H1 (cell line): ENCODE data around the gene PTPRT. TPM values are rescaled to one million over a fixed set of nuclear protein-coding genes. Genes with fewer than 3 reads are reported as not detected.

Experiments used
- CTCF ChIA-PET: fragments of 300-600 bp; sonication (Branson Sonifier 250); formaldehyde crosslinking; loops from one replicate; lab custom pipeline; 2021; ENCODE audit not compliant: partially characterized antibody; lab: Charles Lee
- POLR2A ChIA-PET: fragments of 300-600 bp; sonication (Branson Sonifier 250); formaldehyde crosslinking; loops from one replicate; lab custom pipeline; 2021; ENCODE audit warnings: inconsistent platforms; ENCODE audit not compliant: partially characterized antibody; lab: Charles Lee
- DNase-seq, 2 experiments: peaks; one replicate each; pipeline versions ENCODE4 v3.0.0 to v3.0.0-alpha.2; 2010 to 2022; ENCODE audit warnings: low spot score in 2 of 2, low read depth in 1 of 2, mixed read lengths in 1 of 2
- FAIRE-seq: peaks from 2 replicates; lab custom pipeline; 2011; peaks lifted over from hg19 to GRCh38; lab: Jason Lieb, UNC
- H2AFZ ChIP-seq: 2 replicates; pipeline ENCODE4 v1.8.1; 2012; ENCODE audit warnings: low read length, inconsistent platforms
- H2AK5ac ChIP-seq: 2 replicates; pipeline ENCODE4 v1.6.1; 2013; ENCODE audit warnings: low read depth, low read length
- H2BK120ac ChIP-seq: replicated peaks from 2 replicates; pipeline ENCODE3; 2013; ENCODE audit warnings: low read depth, low read length, inconsistent platforms
- H2BK12ac ChIP-seq: 2 replicates; pipeline ENCODE4 v1.6.1; 2013; ENCODE audit warnings: low read depth, low read length
- H2BK15ac ChIP-seq: 2 replicates; pipeline ENCODE4 v1.6.1; 2013; ENCODE audit warnings: low read length
- H2BK20ac ChIP-seq: 2 replicates; pipeline ENCODE4 v1.6.1; 2013; ENCODE audit warnings: low read length
- H2BK5ac ChIP-seq: 2 replicates; pipeline ENCODE4 v1.6.1; 2013; ENCODE audit warnings: low read depth, low read length
- H3K14ac ChIP-seq: 2 replicates; pipeline ENCODE4 v1.6.1; 2013; ENCODE audit warnings: inconsistent platforms; ENCODE audit not compliant: insufficient read length
- H3K18ac ChIP-seq: 2 replicates; pipeline ENCODE4 v1.6.1; 2013; ENCODE audit warnings: low read length; ENCODE audit errors: extremely low read depth
- H3K23ac ChIP-seq: 2 replicates; pipeline ENCODE4 v1.6.1; 2013; ENCODE audit warnings: inconsistent platforms; ENCODE audit not compliant: insufficient read length
- H3K23me2 ChIP-seq: 2 replicates; pipeline ENCODE4 v1.6.1; 2013; ENCODE audit warnings: low read depth, low read length
- H3K27ac ChIP-seq: 2 replicates; pipeline ENCODE4 v1.6.1; 2011; ENCODE audit warnings: low read depth, low read length, inconsistent platforms
- H3K27me3 ChIP-seq, 4 experiments: replicated peaks in 1 of 4; 1 replicate in 1 of 4; 2 replicates in 3 of 4; pipeline versions ENCODE4 v1.6.1 to v1.8.1; 2011 to 2013; ENCODE audit warnings: low read length in 3 of 4, mild to moderate bottlenecking in 3 of 4, inconsistent platforms in 2 of 4, mixed read lengths in 2 of 4, moderate library complexity in 1 of 4; ENCODE audit not compliant: control insufficient read depth in 3 of 4, insufficient read depth in 3 of 4; ENCODE audit errors: extremely low read depth in 1 of 4
- H3K36me3 ChIP-seq, 4 experiments: 2 replicates each; pipeline versions ENCODE4 v1.6.1 to v1.8.1; 2011 to 2013; ENCODE audit warnings: mild to moderate bottlenecking in 4 of 4, low read length in 3 of 4, moderate library complexity in 2 of 4, control low read depth in 1 of 4, inconsistent platforms in 1 of 4; ENCODE audit not compliant: insufficient read depth in 4 of 4, control insufficient read depth in 2 of 4
- H3K4ac ChIP-seq: replicated peaks from 2 replicates; pipeline ENCODE3; 2013; ENCODE audit warnings: low read length, low read depth, mixed read lengths, inconsistent platforms; ENCODE audit not compliant: insufficient read length
- H3K4me1 ChIP-seq, 4 experiments: replicated peaks in 1 of 4; 1 replicate in 1 of 4; 2 replicates in 3 of 4; pipeline versions ENCODE4 v1.6.1 to v1.8.1; 2011 to 2013; ENCODE audit warnings: low read length in 3 of 4, inconsistent platforms in 2 of 4, mixed read lengths in 1 of 4; ENCODE audit not compliant: insufficient read depth in 4 of 4, control insufficient read depth in 3 of 4
- H3K4me2 ChIP-seq, 2 experiments: 2 replicates each; pipeline versions ENCODE4 v1.6.1 to v1.8.1; 2011 to 2013; ENCODE audit warnings: low read depth in 2 of 2, low read length in 2 of 2, control low read depth in 1 of 2, inconsistent platforms in 1 of 2, mild to moderate bottlenecking in 1 of 2; ENCODE audit not compliant: insufficient read depth in 1 of 2
- H3K4me3 ChIP-seq, 4 experiments: fragments of 200-600, 300-600 bp in 1 of 4; sonication (generic), shearing (Covaris generic), sonication (Bioruptor Twin) in 1 of 4; 2 replicates each; pipeline versions ENCODE4 v1.5.1 to v1.8.1; 2011 to 2016; ENCODE audit warnings: low read length in 4 of 4, low read depth in 3 of 4, control low read depth in 2 of 4, inconsistent platforms in 2 of 4, mild to moderate bottlenecking in 2 of 4, mixed read lengths in 1 of 4, moderate library complexity in 1 of 4; ENCODE audit not compliant: insufficient read depth in 2 of 4; ENCODE audit errors: extremely low read depth in 1 of 4
- H3K56ac ChIP-seq: replicated peaks from 2 replicates; pipeline ENCODE3; 2013; ENCODE audit warnings: low read depth, mild to moderate bottlenecking, mixed read lengths, low read length, inconsistent platforms; ENCODE audit not compliant: insufficient read length
- H3K79me1 ChIP-seq: 2 replicates; pipeline ENCODE4 v1.6.1; 2013; ENCODE audit warnings: low read depth, low read length, control low read depth
- H3K79me2 ChIP-seq, 2 experiments: 2 replicates each; pipeline versions ENCODE4 v1.6.1 to v1.8.1; 2012 to 2013; ENCODE audit warnings: low read length in 2 of 2, mild to moderate bottlenecking in 2 of 2, inconsistent platforms in 1 of 2; ENCODE audit not compliant: insufficient read depth in 2 of 2, control insufficient read depth in 1 of 2
- H3K9ac ChIP-seq, 4 experiments: replicated peaks in 1 of 4; 1 replicate in 1 of 4; 2 replicates in 3 of 4; pipeline versions ENCODE4 v1.6.1 to v1.8.1; 2011 to 2013; ENCODE audit warnings: low read depth in 3 of 4, low read length in 3 of 4, control low read depth in 2 of 4, mild to moderate bottlenecking in 2 of 4, moderate library complexity in 2 of 4, inconsistent platforms in 1 of 4; ENCODE audit errors: extremely low read depth in 1 of 4
- H3K9me3 ChIP-seq, 2 experiments: 2 replicates each; pipeline versions ENCODE4 v1.6.1 to v1.8.1; 2012 to 2013; ENCODE audit warnings: mild to moderate bottlenecking in 2 of 2, moderate library complexity in 2 of 2, control low read depth in 1 of 2, inconsistent platforms in 1 of 2, low read depth in 1 of 2, low read length in 1 of 2, mixed read lengths in 1 of 2; ENCODE audit not compliant: insufficient read depth in 2 of 2
- H4K20me1 ChIP-seq, 2 experiments: replicated peaks in 1 of 2; 2 replicates each; pipeline versions ENCODE3 to v1.8.1; 2011 to 2013; ENCODE audit warnings: inconsistent platforms in 2 of 2, low read length in 2 of 2, mild to moderate bottlenecking in 1 of 2; ENCODE audit not compliant: insufficient read depth in 2 of 2, control insufficient read depth in 1 of 2
- H4K5ac ChIP-seq: 2 replicates; pipeline ENCODE4 v1.6.1; 2013; ENCODE audit warnings: low read length, low read depth, mixed read lengths, inconsistent platforms; ENCODE audit not compliant: insufficient read length
- H4K8ac ChIP-seq: 2 replicates; pipeline ENCODE4 v1.8.0; 2013; ENCODE audit warnings: mild to moderate bottlenecking, moderate library complexity, low read length, inconsistent platforms; ENCODE audit not compliant: insufficient read depth; ENCODE audit errors: extremely low read depth
- H4K91ac ChIP-seq: replicated peaks from 2 replicates; pipeline ENCODE3; 2013; ENCODE audit warnings: low read length, mixed read lengths, inconsistent platforms; ENCODE audit not compliant: insufficient read length
- BRCA1 ChIP-seq: IDR thresholded peaks from 2 replicates; pipeline ENCODE4 v1.6.1; 2012; ENCODE audit warnings: low read depth, low read length, improper control_type of control experiment
- CHD1 ChIP-seq: IDR thresholded peaks from 2 replicates; pipeline ENCODE4 v1.6.1; 2012; ENCODE audit warnings: low read depth, low read length, improper control_type of control experiment
- EP300 ChIP-seq, 2 experiments: IDR thresholded peaks; 1 replicate in 1 of 2; 2 replicates in 1 of 2; pipeline ENCODE4 v1.6.1; 2011 to 2012; ENCODE audit warnings: low read depth in 2 of 2, low read length in 2 of 2, mild to moderate bottlenecking in 2 of 2, borderline replicate concordance in 1 of 2, inconsistent platforms in 1 of 2, moderate library complexity in 1 of 2
- KDM1A ChIP-seq: fragments of 200-600, 300-600 bp; sonication (generic); IDR thresholded peaks from 2 replicates; pipeline ENCODE4 v1.7.1; 2016; ENCODE audit warnings: mild to moderate bottlenecking, low read length, borderline replicate concordance
- RBBP5 ChIP-seq: IDR thresholded peaks from 2 replicates; pipeline ENCODE4 v1.7.1; 2012; ENCODE audit warnings: low read depth, mild to moderate bottlenecking, inconsistent platforms, low read length, moderate library complexity, borderline replicate concordance
- SAP30 ChIP-seq: fragments of 300-600 bp; sonication (generic); IDR thresholded peaks from 2 replicates; pipeline ENCODE4 v1.7.1; 2012; ENCODE audit warnings: low read length, moderate library complexity, mild to moderate bottlenecking, inconsistent platforms; ENCODE audit not compliant: insufficient read depth, insufficient replicate concordance
- SRF ChIP-seq: IDR thresholded peaks from 2 replicates; pipeline ENCODE4 v1.6.1; 2011; ENCODE audit warnings: mild to moderate bottlenecking, low read depth, low read length, moderate library complexity
- TCF12 ChIP-seq: IDR thresholded peaks from 2 replicates; pipeline ENCODE4 v1.6.1; 2011; ENCODE audit warnings: low read depth, mild to moderate bottlenecking, low read length
- WGBS, 2 experiments: shearing (Covaris generic) in 1 of 2; methylation state at CpG; one replicate each; pipeline versions ENCODE4 v1.1.6 to v1.1.7; 2013 to 2015; ENCODE audit warnings: low lambda C conversion rate in 2 of 2, mixed read lengths in 2 of 2, inconsistent platforms in 1 of 2, low coverage in 1 of 2, missing lambda C conversion rate in 1 of 2; ENCODE audit not compliant: insufficient replicate concordance in 2 of 2, insufficient coverage in 1 of 2, insufficient read length in 1 of 2; ENCODE audit errors: extremely low coverage in 1 of 2, missing lambda C conversion rate in 1 of 2; 5-methylcytosine and 5-hydroxymethylcytosine counted together
- polyA plus RNA-seq, 7 experiments: library from polyadenylated mRNA; depleted of rRNA in 3 of 7; stranded (reverse) in 5 of 7; unstranded in 2 of 7; fragments of >200 nt in 5 of 7; fragments of 200-250 nt in 2 of 7; gene quantifications; 1 replicate in 5 of 7; 2 replicates in 1 of 7; 4 replicates in 1 of 7; pipeline versions ENCODE4 v1.2.1 to v1.2.3, GENCODE V29; 2011 to 2013; ENCODE audit warnings: missing spikeins in 2 of 7, mixed read lengths in 2 of 7
- total RNA-seq: library from RNA; stranded (reverse); fragmentation: NEBNext Ultra II Directional; extraction: Animal tissue kit (Norgen Biotek cat#: 25700); gene quantifications from 2 replicates; pipeline ENCODE4 v1.2.1, GENCODE V29; 2021

PTPRT gene
- total and polyA plus RNA-seq, 2 of the 8 experiments (the other 6 are each of a cell fraction or from before 2014, with no cell fraction given): 0.33 to 1.8 TPM

DNA sequence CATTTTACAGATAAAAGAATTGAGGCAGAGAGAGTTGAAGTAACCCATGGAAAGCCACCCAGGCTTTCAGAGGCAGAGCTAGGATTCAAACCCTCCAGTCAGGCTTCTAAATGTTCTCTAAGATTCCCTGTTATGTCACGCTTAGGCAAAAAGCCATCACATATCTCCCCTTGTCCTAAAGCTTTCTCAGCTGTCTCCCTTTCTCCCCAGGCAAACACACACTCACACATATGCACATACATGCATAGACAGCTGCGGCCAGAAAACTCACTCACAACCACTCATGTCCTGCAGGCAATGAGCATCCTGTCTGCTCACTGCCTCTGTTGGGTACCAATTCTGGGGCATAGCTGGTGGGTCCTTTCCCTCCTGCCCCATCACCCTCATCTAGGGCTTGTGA lies 975.6 kb downstream of the PTPRT start:
- no peak overlapping the region for H2BK12ac ChIP-seq

More for the DNA sequence above, 975.6 kb downstream of the PTPRT start:
- no peaks in the 10 kb centered on the region for H3K9me3 ChIP-seq
- H3K23me2 ChIP-seq: no peaks in the 10 kb centered on the region
- no peak overlapping the region for H3K4me3 ChIP-seq
- no peak overlapping the region for H3K27ac ChIP-seq
- POLR2A ChIA-PET: no interaction called here
- TF ChIP-seq CHD1: no peak
- TF ChIP-seq SRF: no peak
- no peak for TF ChIP-seq EP300 (IDR thresholded peaks at IDR 0.05; ENCODE audit: borderline replicate concordance in 1 of 2, low read depth in 2 of 2, low read length in 2 of 2)
- no peak for TF ChIP-seq TCF12
- no peak for TF ChIP-seq BRCA1
- TF ChIP-seq KDM1A: no peak
- no peak for TF ChIP-seq SAP30
- TF ChIP-seq RBBP5: no peak
- no peaks in the 10 kb centered on the region for H4K20me1 ChIP-seq
- H3K4me2 ChIP-seq: no peak overlapping the region
- H2BK20ac ChIP-seq: no peak overlapping the region
- no peak overlapping the region for H3K18ac ChIP-seq
- no peak for DNase-seq
- H3K9ac ChIP-seq: no peak overlapping the region
- no peaks in the 10 kb centered on the region for H3K36me3 ChIP-seq
- H4K5ac ChIP-seq: no peak overlapping the region
- H4K91ac ChIP-seq: no peak overlapping the region
- H2AFZ ChIP-seq: no peak overlapping the region
- H2AK5ac ChIP-seq: no peak overlapping the region
- FAIRE-seq: no peak
- no peak overlapping the region for H2BK120ac ChIP-seq
- no peak overlapping the region for H4K8ac ChIP-seq
- no peak overlapping the region for H2BK15ac ChIP-seq
- H3K14ac ChIP-seq: no peak overlapping the region
- H3K56ac ChIP-seq: no peak overlapping the region
- no peak overlapping the region for H3K23ac ChIP-seq
- H2BK5ac ChIP-seq: no peak overlapping the region
- no peak overlapping the region for H3K4ac ChIP-seq
- H3K79me1 ChIP-seq: no peaks in the 10 kb centered on the region
- 77% methylated on average over 2 of the region's 2 CpGs; no CpG with 5 or more reads in 1 of the 2 experiments for WGBS, 2 experiments
- H3K27me3 ChIP-seq: no peaks in the 10 kb centered on the region
- H3K79me2 ChIP-seq: no peaks in the 10 kb centered on the region
- H3K4me1 ChIP-seq: no peaks in the 10 kb centered on the region
- CTCF ChIA-PET: no interaction called here
